Melanocyte of skin (primary cell): Measurements from ENCODE around the gene GRAMD2B. TPM values are rescaled to one million over a fixed set of nuclear protein-coding genes. Genes with fewer than 3 reads are reported as not detected.

ENCODE experiments used
- total RNA-seq, 2 donors: library from RNA; depleted of rRNA; stranded (reverse); fragments of >200 nt; gene quantifications; 2 replicates each; pipeline ENCODE4 v1.2.3, GENCODE V29; 2012

GRAMD2B gene, protein sequence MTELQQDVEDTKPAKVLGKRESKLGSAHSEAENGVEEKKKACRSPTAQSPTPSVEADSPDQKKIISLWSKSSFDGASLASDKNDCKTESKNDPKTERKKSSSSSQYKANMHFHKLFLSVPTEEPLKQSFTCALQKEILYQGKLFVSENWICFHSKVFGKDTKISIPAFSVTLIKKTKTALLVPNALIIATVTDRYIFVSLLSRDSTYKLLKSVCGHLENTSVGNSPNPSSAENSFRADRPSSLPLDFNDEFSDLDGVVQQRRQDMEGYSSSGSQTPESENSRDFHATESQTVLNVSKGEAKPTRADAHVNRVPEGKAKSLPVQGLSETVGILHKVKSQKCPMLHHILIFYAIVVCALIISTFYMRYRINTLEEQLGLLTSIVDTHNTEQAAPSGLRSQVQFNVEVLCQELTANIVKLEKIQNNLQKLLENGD
- 10 to 100 TPM; 10.7 to 13.3 TPM for total RNA-seq

DNA sequence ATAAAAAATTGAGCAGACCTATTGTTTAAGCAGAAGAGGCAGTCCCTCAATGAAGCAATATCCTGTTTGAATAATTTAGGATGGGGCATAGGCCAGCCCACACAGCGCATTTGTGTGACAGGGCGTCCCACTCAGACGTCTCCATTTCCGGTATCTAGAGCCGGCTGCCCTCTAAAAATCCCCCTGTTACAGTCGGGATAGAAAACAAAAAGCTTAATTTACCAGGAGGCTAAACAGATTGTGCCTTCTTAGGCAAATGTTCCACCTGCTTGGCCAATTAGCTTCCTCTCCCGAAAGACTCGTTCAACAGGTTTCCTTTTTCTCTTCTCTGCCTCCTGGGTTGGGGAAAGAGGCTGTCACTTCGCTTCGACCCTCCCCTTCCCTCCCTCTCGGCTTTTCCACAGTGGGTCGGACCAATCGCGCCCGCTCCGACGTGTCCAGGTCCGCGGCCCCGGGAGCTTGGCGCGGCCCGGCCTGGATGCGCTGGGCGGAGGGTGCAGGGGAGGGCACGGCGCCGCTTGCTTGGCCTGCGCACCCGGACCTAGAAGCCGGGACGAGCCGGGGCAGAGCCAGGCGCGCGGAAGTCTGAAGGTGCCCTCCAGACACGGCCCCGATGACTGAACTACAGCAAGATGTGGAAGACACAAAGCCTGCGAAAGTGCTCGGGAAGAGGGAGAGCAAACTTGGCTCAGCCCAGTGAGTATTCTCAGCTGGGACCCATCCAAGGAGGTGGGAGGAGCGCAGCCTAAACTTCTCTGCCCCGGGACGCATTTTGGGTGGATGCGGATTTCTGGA lies at the start of gene GRAMD2B:
Gene GRAMD2B (plus strand): TSS at position 416 of the 795 bp plus-strand sequence. CDS start 198 bp downstream, at position 614.

Other genes with a start within 250 kb of the GRAMD2B start
- gene ALDH7A1, start 171.8 kb downstream of the GRAMD2B start, total RNA-seq = 10 to 100 TPM; 23.7 to 24.6 TPM
- 10 to 100 TPM; 43.4 to 59.6 TPM for gene PHAX, start 177.5 kb downstream of the GRAMD2B start, total RNA-seq